ENCODE results near the gene DNAH6.

DNAH6 gene

DNA sequence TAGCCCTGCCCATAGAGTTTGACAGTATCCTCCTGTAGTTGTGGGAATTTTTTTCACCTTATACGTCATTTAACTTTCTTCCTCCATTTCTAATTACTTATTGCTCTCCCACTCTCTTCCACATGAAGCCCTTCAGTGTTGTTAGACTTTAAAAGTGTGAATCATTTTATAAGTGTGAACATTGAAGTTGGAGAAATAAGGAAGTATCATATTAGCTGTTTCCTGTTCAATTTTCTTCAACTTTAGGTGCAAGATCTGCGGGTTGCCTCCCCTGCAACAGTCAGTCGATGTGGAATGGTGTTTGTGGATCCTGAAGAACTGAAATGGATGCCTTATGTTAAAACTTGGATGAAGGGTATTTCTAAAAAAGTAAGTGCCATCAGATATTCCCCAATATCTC, 138.1 kb downstream of the DNAH6 start:
- H3K4me3 ChIP-seq (ENCODE audit: low read depth, low read length) = no peak overlapping the region
- DNase-seq (ENCODE audit: low read depth) = no peak
- TF ChIP-seq, protein P1, sequence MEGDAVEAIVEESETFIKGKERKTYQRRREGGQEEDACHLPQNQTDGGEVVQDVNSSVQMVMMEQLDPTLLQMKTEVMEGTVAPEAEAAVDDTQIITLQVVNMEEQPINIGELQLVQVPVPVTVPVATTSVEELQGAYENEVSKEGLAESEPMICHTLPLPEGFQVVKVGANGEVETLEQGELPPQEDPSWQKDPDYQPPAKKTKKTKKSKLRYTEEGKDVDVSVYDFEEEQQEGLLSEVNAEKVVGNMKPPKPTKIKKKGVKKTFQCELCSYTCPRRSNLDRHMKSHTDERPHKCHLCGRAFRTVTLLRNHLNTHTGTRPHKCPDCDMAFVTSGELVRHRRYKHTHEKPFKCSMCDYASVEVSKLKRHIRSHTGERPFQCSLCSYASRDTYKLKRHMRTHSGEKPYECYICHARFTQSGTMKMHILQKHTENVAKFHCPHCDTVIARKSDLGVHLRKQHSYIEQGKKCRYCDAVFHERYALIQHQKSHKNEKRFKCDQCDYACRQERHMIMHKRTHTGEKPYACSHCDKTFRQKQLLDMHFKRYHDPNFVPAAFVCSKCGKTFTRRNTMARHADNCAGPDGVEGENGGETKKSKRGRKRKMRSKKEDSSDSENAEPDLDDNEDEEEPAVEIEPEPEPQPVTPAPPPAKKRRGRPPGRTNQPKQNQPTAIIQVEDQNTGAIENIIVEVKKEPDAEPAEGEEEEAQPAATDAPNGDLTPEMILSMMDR (IDR thresholded peaks at IDR 0.05; ENCODE audit: low read depth, low read length) = no peak
- TF ChIP-seq MYC (IDR thresholded peaks at IDR 0.05; ENCODE audit: low read depth, low read length) = no peak
- TF ChIP-seq, protein P2, sequence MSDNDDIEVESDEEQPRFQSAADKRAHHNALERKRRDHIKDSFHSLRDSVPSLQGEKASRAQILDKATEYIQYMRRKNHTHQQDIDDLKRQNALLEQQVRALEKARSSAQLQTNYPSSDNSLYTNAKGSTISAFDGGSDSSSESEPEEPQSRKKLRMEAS (IDR thresholded peaks at IDR 0.05; ENCODE audit: low read depth, low read length) = no peak
- no peak for TF ChIP-seq POLR2A (IDR thresholded peaks at IDR 0.05; ENCODE audit: extremely low read depth, insufficient read length)

DNA sequence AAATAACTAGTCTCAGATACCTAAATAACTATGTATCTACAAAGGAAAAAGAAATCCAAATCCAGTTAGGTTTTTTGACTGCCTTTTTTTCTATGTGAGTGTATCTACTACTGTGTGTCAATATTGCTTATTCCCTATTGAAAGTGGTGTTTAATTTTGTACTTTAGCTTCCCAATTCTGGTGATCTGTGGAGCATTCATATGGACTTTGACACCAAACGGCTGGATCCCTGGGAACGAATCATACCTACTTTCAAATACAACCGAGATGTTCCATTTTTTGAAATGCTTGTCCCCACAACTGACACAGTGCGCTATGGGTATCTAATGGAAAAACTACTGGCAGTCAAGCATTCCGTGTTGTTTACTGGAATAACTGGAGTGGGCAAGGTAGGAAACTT, 152.8 kb downstream of the DNAH6 start:
- no peak for TF ChIP-seq MYC (IDR thresholded peaks at IDR 0.05; ENCODE audit: low read depth, low read length)
- TF ChIP-seq, protein P2 (IDR thresholded peaks at IDR 0.05; ENCODE audit: low read depth, low read length) = no peak
- TF ChIP-seq POLR2A (IDR thresholded peaks at IDR 0.05; ENCODE audit: extremely low read depth, insufficient read length) = no peak
- TF ChIP-seq, protein P1 (IDR thresholded peaks at IDR 0.05; ENCODE audit: low read depth, low read length) = no peak
- no peak overlapping the region for H3K4me3 ChIP-seq (ENCODE audit: low read depth, low read length)

DNA sequence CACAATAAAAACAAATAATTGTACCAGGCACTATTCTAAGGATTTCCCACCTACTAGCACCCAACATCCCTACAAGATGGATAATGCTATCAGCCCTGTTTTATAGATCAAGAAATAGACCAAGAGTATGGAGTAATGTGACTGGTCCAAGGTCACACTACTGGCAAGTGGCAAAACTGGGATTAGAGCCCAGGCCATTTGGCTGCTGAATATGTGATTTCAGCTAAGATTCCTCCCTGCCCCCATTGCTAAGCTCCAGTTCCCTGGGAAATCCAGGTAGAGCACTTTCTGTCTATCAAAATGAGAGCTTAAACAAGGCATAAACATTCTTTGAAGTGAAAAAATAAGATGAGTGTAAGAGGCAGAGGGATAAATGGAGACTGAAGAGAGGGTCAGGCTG, 157.8 kb downstream of the DNAH6 start:
- H3K4me3 ChIP-seq (ENCODE audit: low read depth, low read length) = no peak overlapping the region
- no peak for DNase-seq (ENCODE audit: low read depth)
- TF ChIP-seq MYC (IDR thresholded peaks at IDR 0.05; ENCODE audit: low read depth, low read length) (no peak), POLR2A (IDR thresholded peaks at IDR 0.05; ENCODE audit: extremely low read depth, insufficient read length) (no peak)
- TF ChIP-seq, protein P2 (IDR thresholded peaks at IDR 0.05; ENCODE audit: low read depth, low read length) = no peak
- TF ChIP-seq, protein P1 (IDR thresholded peaks at IDR 0.05; ENCODE audit: low read depth, low read length) = no peak

More for the DNA sequence above, 152.8 kb downstream of the DNAH6 start:
- DNase-seq (ENCODE audit: low read depth) = no peak

DNA sequence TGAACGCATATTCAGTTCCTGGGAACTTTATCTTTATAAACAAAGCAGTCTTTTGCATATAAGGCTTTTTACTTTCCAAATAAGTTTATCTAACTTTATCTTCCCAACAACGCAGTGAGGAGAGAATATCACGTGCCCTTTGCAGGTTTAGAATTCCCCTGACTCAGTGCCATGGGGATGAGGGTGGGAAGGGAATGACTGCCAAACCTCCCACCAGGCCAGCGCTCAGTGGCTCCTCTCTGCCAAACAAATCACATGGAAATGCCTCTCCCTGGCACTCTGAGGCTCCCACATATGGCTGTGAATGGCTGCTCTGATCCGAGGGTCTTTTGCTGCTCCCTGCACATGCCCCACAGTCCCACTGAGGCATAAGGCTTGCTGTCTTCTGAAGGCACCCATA, 158.3 kb downstream of the DNAH6 start:
- H3K4me3 ChIP-seq (ENCODE audit: low read depth, low read length) = no peak overlapping the region
- TF ChIP-seq, protein P1 (IDR thresholded peaks at IDR 0.05; ENCODE audit: low read depth, low read length) = no peak
- TF ChIP-seq, protein P2 (IDR thresholded peaks at IDR 0.05; ENCODE audit: low read depth, low read length) = no peak
- no peak for TF ChIP-seq MYC (IDR thresholded peaks at IDR 0.05; ENCODE audit: low read depth, low read length)
- DNase-seq (ENCODE audit: low read depth) = no peak

DNA sequence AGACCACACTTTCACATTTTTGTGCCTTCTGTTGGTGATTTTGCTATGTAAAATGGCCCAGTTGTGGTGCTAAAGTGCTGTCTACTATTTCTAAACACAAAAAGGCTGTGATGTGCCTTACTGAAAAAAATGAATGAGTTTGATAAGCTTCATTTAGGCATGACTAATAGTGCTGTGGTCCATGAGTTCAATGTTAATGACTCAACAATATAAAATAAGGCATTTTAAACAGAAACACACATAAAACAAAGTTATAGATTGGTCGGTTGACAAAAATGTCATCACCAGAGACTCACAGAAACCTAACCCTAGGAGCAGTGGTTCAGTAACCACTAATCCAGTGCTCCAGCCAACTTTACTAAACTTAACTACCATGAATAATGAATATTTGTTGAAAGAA, 160.0 kb downstream of the DNAH6 start:
- H3K4me3 ChIP-seq (ENCODE audit: low read depth, low read length) = no peak overlapping the region
- DNase-seq (ENCODE audit: low read depth) = no peak
- TF ChIP-seq, protein P1 (IDR thresholded peaks at IDR 0.05; ENCODE audit: low read depth, low read length) = no peak
- TF ChIP-seq, protein P2 (IDR thresholded peaks at IDR 0.05; ENCODE audit: low read depth, low read length) = no peak

DNA sequence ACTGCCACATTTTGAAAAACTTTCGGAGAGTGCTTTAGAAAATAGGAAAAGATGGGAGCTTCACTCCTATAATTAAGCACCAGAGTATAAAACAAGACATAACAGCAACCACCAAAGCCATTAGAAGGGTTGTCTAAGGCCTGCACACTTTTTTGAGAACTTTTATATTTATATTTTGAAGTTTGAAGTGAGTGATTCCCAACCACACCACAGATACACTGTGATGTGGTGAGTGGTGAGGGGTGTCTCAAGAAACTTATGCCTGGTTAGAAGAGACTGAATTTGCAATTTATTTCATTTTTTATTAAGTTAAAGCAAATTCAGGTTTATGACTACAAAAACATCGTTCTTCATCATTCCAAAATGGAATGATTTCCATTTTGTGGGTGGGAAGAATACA, 161.9 kb downstream of the DNAH6 start:
- no peak overlapping the region for H3K4me3 ChIP-seq (ENCODE audit: low read depth, low read length)
- TF ChIP-seq, protein P1 (IDR thresholded peaks at IDR 0.05; ENCODE audit: low read depth, low read length) = no peak
- TF ChIP-seq, protein P2 (IDR thresholded peaks at IDR 0.05; ENCODE audit: low read depth, low read length) = no peak
- no peak for TF ChIP-seq POLR2A (IDR thresholded peaks at IDR 0.05; ENCODE audit: extremely low read depth, insufficient read length)
- TF ChIP-seq MYC (IDR thresholded peaks at IDR 0.05; ENCODE audit: low read depth, low read length) = no peak
- DNase-seq (ENCODE audit: low read depth) = no peak

Data from NB4 (cell line).